ENCODE results near the gene RNU1-4. TPM values are rescaled to one million over a fixed set of nuclear protein-coding genes. Genes with fewer than 3 reads are reported as not detected.

The RNU1-4 gene
- total and polyA plus RNA-seq, 2 experiments from 2014 or later: not detected

DNA sequence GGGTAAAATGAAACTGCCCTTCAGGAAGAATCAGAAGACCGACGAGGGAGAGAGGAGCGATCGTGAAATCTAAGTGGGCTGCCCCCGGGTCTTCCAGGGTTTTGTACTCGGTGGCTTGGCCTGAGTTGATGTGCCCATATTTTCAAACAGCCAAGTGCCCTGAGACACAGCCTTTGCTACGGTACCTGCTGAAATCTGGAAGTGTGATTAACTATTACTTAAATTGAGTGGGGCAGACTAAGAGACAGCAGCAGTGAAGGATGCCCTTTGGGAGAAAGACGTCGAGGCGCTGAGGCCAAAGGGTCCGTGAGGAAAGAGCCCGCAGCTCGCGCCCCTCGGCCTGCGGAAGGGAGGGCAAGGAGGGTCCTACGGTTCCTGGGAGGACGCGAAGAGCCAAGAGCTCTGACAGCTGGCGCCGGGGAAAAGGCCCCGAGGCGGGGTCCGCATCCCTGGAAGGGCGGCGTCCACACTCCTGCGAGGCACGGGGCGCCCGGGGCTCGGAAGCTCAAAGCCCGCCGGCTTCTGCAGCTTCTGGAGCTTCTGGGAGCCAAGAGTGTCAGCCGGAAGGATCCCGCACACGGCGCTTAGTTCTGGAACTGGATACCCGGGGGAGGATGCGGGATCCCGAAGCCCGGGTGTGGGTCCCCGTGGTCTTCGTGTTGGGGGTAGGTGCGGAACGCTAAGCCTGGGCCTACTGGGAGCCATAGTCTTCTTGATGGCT is 15.4 kb upstream of the RNU1-4 start:
- Histone ChIP-seq H3K4me1 (ENCODE audit: insufficient read depth) (peaks cover 22% of the 10 kb centered on the region), H3K27ac (ENCODE audit: low read depth) (no peak overlapping the region), H3F3A (replicated peaks; ENCODE audit: low read depth) (peaks cover 24% of the 10 kb centered on the region), H2AFZ (peak overlapping the region; percentile 98), H3K27me3 (ENCODE audit: insufficient read depth) (peaks cover 7% of the 10 kb centered on the region; the same call in 1 of the 2 replicates), H3K9me2 (ENCODE audit: insufficient read depth) (no peaks in the 10 kb centered on the region; the same call in 1 of the 2 replicates), H3K79me2 (replicated peaks; ENCODE audit: insufficient read depth) (no peaks in the 10 kb centered on the region), H3K36me3 (ENCODE audit: insufficient read depth) (no peaks in the 10 kb centered on the region), H4K20me1 (replicated peaks; ENCODE audit: insufficient read depth) (no peaks in the 10 kb centered on the region), H3K4me3 (peak overlapping the region; percentile 16; the same call in 1 of the 2 replicates), H3K4me2 (peak overlapping the region; percentile 36)
- DNase-seq (ENCODE audit: low spot score) (peak; percentile 90), ATAC-seq (peak; percentile 45)
- no peak overlapping the region for H3K4me3 Mint-ChIP-seq
- peaks cover 11% of the 10 kb centered on the region; the same call in 2 of the 3 replicates for H3K4me1 Mint-ChIP-seq
- no peak for TF ChIP-seq EZH2 (IDR thresholded peaks at IDR 0.05; ENCODE audit: low read depth, unreplicated experiment)
- TF ChIP-seq, protein P1, sequence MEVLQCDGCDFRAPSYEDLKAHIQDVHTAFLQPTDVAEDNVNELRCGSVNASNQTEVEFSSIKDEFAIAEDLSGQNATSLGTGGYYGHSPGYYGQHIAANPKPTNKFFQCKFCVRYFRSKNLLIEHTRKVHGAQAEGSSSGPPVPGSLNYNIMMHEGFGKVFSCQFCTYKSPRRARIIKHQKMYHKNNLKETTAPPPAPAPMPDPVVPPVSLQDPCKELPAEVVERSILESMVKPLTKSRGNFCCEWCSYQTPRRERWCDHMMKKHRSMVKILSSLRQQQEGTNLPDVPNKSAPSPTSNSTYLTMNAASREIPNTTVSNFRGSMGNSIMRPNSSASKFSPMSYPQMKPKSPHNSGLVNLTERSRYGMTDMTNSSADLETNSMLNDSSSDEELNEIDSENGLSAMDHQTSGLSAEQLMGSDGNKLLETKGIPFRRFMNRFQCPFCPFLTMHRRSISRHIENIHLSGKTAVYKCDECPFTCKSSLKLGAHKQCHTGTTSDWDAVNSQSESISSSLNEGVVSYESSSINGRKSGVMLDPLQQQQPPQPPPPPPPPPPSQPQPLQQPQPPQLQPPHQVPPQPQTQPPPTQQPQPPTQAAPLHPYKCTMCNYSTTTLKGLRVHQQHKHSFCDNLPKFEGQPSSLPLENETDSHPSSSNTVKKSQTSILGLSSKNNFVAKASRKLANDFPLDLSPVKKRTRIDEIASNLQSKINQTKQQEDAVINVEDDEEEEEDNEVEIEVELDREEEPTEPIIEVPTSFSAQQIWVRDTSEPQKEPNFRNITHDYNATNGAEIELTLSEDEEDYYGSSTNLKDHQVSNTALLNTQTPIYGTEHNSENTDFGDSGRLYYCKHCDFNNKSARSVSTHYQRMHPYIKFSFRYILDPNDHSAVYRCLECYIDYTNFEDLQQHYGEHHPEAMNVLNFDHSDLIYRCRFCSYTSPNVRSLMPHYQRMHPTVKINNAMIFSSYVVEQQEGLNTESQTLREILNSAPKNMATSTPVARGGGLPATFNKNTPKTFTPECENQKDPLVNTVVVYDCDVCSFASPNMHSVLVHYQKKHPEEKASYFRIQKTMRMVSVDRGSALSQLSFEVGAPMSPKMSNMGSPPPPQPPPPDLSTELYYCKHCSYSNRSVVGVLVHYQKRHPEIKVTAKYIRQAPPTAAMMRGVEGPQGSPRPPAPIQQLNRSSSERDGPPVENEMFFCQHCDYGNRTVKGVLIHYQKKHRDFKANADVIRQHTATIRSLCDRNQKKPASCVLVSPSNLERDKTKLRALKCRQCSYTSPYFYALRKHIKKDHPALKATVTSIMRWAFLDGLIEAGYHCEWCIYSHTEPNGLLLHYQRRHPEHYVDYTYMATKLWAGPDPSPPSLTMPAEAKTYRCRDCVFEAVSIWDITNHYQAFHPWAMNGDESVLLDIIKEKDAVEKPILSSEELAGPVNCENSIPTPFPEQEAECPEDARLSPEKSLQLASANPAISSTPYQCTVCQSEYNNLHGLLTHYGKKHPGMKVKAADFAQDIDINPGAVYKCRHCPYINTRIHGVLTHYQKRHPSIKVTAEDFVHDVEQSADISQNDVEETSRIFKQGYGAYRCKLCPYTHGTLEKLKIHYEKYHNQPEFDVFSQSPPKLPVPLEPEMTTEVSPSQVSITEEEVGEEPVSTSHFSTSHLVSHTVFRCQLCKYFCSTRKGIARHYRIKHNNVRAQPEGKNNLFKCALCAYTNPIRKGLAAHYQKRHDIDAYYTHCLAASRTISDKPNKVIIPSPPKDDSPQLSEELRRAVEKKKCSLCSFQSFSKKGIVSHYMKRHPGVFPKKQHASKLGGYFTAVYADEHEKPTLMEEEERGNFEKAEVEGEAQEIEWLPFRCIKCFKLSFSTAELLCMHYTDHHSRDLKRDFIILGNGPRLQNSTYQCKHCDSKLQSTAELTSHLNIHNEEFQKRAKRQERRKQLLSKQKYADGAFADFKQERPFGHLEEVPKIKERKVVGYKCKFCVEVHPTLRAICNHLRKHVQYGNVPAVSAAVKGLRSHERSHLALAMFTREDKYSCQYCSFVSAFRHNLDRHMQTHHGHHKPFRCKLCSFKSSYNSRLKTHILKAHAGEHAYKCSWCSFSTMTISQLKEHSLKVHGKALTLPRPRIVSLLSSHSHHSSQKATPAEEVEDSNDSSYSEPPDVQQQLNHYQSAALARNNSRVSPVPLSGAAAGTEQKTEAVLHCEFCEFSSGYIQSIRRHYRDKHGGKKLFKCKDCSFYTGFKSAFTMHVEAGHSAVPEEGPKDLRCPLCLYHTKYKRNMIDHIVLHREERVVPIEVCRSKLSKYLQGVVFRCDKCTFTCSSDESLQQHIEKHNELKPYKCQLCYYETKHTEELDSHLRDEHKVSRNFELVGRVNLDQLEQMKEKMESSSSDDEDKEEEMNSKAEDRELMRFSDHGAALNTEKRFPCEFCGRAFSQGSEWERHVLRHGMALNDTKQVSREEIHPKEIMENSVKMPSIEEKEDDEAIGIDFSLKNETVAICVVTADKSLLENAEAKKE (CRISPR knock-in tag; IDR thresholded peaks at IDR 0.05): no peak
- TF ChIP-seq EZH2phosphoT487 (IDR thresholded peaks at IDR 0.05; ENCODE audit: unreplicated experiment): no peak
- TF ChIP-seq, protein P2, sequence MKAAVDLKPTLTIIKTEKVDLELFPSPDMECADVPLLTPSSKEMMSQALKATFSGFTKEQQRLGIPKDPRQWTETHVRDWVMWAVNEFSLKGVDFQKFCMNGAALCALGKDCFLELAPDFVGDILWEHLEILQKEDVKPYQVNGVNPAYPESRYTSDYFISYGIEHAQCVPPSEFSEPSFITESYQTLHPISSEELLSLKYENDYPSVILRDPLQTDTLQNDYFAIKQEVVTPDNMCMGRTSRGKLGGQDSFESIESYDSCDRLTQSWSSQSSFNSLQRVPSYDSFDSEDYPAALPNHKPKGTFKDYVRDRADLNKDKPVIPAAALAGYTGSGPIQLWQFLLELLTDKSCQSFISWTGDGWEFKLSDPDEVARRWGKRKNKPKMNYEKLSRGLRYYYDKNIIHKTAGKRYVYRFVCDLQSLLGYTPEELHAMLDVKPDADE (IDR thresholded peaks at IDR 0.05): no peak
- no peak for TF ChIP-seq POLR2AphosphoS5 (IDR thresholded peaks at IDR 0.05; ENCODE audit: low read depth)
- H3K9me3 Mint-ChIP-seq: no peaks in the 10 kb centered on the region; the same call in 2 of the 3 replicates
- peaks cover 8% of the 10 kb centered on the region for H3K27me3 Mint-ChIP-seq (ENCODE audit: insufficient read depth, low read depth, poor library complexity)
- no peaks in the 10 kb centered on the region for H3K36me3 Mint-ChIP-seq (ENCODE audit: low read depth)
- no peak overlapping the region for H3K27ac Mint-ChIP-seq
